ENCODE data around the gene TUB.

The TUB gene

DNA sequence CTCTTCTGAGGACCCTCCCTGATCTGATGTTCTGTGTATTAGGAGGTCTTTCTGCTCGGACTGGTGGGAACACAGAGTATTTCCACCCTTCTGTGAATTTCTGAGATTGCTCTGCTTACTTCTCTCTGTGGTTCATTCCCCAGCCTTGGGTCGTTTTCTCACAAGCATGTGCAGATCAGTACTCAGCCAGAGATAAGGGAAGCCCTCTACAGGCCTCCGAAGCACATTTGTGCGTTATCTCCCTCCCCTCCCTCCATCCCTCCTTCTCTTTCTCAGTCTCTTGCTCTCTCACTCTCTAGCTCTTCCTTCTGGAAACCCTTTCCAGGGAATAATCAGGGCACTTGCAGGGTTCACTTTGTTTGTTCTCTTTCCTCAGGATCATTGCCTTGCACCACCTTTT lies 35.2 kb upstream of the TUB start:
- no peak for DNase-seq

DNA sequence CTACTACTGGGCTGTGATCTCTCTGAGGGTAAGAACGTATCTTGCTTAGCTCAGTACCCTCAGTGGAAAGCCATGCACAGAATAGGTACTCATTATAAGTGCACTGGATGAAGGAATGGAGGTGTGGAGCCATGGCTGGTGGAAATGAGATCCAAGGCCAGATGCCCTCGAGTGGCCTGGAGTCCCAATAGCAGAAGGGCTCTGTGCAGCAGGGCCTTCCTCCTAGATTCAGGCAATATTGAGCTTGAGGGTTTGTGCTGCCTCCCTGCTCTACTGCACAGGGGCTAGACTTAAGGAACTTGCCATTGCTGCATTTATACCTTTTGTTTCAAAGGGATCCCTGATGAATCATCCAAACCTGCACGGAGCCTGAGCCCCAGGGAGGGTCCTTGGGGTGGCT lies 33.6 kb upstream of the TUB start:
- no peak for DNase-seq

- no peak for DNase-seq
These were observed 31.9 kb upstream of the TUB start for GRCh38 chr11:8049084-8049483.

DNA sequence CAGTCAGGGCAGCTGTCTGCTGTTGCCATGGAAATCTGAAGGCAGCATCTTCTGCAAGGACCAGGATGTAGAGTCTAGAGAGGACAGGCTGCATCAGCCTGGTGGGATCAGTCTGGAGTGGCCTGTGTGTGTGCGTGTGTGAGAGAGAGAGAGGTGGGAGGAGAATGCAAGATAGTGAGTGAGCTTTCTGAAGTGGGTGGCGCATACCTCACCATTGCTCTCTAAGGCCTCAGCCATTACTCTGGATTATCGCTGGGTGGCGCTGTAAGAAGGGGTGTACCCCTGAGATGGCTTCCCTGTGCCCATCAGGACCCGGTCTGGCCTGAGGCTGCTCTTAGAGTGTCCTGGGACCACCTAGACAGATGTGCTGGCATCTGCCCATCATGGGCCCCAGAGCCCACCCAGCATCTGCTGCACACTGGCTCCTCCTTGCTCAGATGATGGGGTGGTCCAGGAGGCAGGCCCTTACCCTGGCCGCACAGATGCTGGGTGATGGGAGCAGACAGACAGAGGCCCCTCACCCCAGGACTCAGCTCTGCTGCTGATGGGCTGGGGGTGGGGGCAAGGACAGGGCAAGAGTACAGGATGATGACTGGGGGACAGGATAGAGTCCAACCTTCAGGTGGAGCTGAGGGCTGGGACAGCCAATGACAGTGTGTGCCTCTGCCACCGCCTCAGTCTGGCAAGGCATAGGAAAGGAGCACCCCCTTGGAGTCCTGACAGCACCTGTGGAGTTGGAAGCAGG lies 25.7 kb upstream of the TUB start:
- no peak for DNase-seq

- no peak for DNase-seq
These were observed 25.0 kb upstream of the TUB start for GRCh38 chr11:8055836-8056526.

GRCh38 chr11:8056810-8057463 lies 24.1 kb upstream of the TUB start:
- no peak for DNase-seq

- no peak for DNase-seq
These were observed 22.8 kb upstream of the TUB start for GRCh38 chr11:8058216-8058615.

GRCh38 chr11:8059030-8059429 lies 22.0 kb upstream of the TUB start:
- no peak for DNase-seq

- no peak for DNase-seq
These were observed 21.4 kb upstream of the TUB start for GRCh38 chr11:8059571-8060011.

DNA sequence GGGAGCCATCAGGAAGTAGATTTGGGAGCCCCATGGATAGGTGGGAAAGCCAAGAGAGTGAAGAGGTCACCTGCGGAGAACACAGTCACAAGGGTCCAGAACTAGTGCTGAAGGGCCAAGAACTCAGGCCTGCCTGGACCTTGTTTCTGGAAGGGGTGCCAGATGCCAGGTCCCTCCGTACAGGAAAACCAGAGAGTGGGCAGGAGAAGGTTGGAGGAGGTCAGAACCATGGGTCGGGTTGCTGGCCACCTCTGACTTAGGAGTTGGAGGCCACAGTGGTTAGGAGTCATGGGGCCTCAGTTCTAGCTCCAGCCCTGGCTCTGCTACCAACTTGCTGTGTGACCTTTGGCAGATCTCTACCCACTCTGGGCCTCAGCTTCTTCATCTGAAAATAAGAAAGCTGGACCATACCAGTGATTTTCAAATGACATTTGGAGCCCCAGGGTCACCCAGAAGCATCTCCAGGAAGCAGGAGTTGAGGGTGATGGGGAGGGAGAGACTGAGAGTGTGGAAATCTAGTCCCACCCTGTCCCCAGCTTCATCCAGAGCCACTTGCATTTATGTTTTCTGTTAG lies 20.8 kb upstream of the TUB start:
- no peak for DNase-seq

GRCh38 chr11:8060801-8061554 lies 20.0 kb upstream of the TUB start:
- DNase-seq = no peak

DNA sequence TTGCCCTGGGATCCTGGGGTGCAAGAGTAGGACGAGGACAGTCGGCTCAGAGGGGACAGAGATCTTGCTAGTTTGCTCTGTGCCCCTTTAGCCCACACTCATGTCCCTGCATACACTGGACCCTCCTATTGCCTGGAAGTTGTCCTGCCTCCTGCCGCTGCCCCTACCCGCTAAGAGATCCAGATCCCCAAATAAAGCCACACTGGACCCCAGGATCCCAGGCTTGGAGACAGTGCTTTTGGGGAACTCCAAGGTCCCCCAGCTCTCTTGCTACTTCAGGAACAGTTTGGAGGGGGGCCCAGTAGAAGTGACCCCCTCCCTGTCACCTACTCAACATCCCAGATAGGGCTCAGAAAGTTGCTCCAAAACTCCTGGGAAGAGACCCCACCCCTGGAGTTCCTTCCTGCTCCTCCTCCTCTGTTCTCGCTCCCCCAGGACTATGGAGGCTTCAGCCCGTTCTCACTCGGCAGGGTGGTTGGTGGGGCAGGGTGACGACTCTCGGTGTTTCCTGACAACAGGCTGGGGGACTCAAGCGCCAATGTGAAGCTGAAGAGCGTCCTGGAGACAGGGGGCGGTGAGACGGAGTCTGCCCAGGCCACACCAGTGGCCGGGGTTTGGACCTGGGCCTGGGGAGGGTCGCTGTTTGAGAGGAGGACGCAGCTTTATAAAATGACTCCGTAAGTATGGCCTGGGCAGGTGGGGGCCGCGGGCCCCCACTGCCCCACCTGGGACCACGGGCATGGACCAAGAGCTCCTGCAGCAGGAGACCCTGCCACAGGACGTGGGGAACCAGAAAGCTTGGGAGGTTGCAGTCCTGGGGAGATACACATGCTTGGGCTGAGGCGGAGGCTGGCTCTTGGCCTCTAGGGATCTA lies 19.2 kb upstream of the TUB start:
- no peak for DNase-seq

- no peak for DNase-seq
These were observed 18.2 kb upstream of the TUB start for GRCh38 chr11:8062781-8063257.

DNA sequence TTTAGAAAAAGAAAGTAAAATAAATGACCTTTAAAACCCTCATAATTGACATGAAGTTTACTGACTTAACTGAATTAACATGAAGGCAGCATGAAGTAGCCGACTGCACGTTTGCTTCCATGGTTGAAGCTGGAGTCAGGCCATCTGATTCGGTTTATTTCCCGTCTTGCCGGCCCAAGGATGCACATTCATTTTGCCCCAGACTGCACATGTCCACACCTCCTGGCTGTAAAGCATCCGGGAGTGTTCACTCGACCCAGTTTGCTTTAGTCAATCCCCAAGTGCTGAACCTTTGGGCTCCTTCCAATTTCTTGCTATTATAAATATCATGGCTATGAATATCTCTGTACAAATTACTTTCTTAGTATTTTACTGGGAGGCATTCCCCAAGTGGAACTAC lies 17.7 kb upstream of the TUB start:
- DNase-seq = no peak

GRCh38 chr11:8065031-8065430 lies 16.0 kb upstream of the TUB start:
- no peak for DNase-seq

DNA sequence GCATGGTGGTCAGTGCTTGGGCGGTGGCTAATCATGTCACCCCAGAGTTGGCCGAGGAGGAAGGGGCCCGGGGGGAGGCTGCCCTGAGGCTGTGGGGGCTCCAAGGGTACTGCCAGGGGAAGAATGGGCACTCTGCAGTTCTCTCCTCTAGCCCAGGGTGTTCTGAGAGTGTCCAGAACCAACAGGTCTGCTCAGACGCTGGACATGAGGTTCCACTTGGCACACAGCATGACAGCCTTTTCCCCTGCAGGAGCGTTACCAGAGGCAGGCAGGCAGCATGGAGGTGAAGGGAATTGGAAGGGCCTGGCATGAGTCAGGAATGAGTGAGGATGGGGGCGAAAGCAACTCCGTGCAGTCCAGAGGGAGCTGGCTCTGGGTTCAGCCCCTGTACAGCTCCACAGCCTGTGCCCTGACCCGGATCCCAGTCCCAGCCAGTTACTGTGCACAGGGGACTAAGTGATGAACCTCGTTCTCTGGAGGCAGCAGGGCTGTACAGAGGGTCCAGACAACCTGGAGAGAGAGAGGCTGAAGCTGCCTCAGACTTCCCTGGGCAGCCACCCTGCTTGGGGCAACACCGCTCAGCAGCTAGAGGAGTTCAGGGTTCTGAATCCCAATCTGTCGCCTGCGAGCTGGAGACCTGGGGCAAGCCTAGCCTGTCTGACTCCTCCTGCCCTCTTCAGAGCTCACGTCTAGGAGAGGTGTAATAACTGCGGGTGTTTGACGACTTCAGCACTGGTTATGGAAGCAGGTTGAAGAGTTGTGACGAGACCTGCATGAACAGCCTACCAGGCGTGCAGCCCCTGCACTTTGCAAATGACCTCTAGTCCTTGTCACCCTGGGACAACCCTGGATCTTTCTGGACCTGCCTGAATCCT lies 14.7 kb upstream of the TUB start:
- no peak for DNase-seq

GRCh38 chr11:8066911-8067455 lies 14.0 kb upstream of the TUB start:
- no peak for DNase-seq

DNA sequence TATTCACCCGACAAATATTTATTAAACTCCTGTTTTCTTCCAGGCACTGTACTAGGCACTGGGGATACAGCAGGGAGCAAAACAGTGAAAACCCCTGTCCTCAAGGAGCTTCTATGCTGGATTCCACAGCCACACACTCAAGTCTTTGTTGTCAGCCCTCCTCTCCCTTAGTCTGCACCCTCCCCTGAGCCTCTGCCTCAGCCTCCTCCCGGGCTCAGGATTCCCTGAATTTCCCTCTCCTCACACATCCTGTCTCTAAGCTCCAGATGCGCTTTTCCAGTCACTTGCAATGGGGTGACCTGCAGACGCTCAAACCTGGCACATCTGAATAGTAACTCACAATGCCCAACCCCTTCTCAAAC lies 13.5 kb upstream of the TUB start:
- no peak for DNase-seq

- no peak for DNase-seq
These were observed 13.0 kb upstream of the TUB start for GRCh38 chr11:8067929-8068575.

DNA sequence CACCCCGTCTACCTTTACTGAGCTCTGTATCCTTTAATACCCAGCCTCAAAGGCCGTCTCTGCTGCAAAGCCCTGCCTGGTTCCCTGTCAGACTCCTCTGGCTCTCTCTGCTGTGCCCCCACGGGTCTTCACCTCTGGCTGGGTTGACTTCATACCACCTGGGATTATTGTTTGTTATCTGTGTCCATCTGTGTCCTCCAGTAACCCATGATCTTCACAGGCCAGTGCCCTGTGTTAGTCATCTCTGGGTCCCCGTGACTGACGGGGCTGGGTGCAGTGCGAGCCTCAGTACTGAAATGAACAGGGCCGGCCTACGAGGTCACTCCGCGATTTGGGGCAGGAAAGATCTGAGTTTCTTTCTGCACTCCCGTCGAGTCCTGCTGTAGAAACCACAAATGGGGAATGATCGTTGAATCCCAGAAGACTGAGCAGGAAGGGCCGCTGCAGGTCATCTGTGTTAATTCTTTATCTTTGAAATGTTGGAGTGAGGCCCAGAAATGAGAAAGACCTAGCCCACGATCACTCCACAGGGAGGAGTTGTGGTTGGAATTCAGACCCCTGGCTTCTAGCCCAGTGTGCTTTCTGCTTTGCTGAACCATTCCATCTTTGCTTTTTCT lies 12.3 kb upstream of the TUB start:
- DNase-seq = no peak
